DND-41 (cell line): ENCODE measurements around the gene ERG.

Experiments used
- EZH2 ChIP-seq: IDR thresholded peaks from 3 replicates; pipeline ENCODE4 v1.6.1; 2012; ENCODE audit warnings: borderline replicate concordance, low read depth, mild to moderate bottlenecking, moderate library complexity, low read length, inconsistent platforms; ENCODE audit not compliant: severe bottlenecking
- TF ChIP-seq, protein P1 (sequence below): IDR thresholded peaks from 2 replicates; pipeline ENCODE4 v1.5.1; 2012; ENCODE audit warnings: borderline replicate concordance, low read length, moderate library complexity, mild to moderate bottlenecking; ENCODE audit not compliant: poor library complexity, severe bottlenecking; ENCODE audit errors: extremely low read depth

DNA sequence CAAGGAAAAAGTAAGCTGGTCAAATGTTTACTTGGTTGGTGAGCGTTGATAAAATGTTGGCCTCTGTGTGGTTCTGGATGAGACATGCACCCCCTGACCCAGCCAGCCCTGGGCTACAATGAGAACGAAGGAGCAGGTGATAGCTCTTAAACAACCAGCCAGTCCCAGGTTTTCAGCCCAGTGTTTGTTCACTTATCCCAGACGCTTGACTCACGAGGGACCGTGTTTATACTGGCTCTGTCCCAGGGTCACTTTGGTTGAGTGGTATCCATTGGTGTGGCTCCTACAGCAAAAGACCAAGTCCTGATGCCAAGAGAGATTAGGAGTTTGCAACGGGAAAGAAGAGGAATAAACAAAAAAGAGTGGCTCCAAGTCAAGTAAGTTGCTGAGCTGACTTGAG, 154.6 kb downstream of the ERG start:
- TF ChIP-seq, protein P1, sequence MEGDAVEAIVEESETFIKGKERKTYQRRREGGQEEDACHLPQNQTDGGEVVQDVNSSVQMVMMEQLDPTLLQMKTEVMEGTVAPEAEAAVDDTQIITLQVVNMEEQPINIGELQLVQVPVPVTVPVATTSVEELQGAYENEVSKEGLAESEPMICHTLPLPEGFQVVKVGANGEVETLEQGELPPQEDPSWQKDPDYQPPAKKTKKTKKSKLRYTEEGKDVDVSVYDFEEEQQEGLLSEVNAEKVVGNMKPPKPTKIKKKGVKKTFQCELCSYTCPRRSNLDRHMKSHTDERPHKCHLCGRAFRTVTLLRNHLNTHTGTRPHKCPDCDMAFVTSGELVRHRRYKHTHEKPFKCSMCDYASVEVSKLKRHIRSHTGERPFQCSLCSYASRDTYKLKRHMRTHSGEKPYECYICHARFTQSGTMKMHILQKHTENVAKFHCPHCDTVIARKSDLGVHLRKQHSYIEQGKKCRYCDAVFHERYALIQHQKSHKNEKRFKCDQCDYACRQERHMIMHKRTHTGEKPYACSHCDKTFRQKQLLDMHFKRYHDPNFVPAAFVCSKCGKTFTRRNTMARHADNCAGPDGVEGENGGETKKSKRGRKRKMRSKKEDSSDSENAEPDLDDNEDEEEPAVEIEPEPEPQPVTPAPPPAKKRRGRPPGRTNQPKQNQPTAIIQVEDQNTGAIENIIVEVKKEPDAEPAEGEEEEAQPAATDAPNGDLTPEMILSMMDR = no peak
- TF ChIP-seq EZH2 = no peak
